Lower lobe of right lung (tissue), 2 donors: ENCODE measurements around the gene ATP4A. TPM values are rescaled to one million over a fixed set of nuclear protein-coding genes. Genes with fewer than 3 reads are reported as not detected.

ENCODE experiments used
- ATAC-seq, 2 donors: fragments of 200-7000 bp; cut with Tn5 transposase; one replicate each; pipeline ENCODE4 v1.9.1; 2020 to 2022; ENCODE audit warnings: mild to moderate bottlenecking in 2 of 2, moderate library complexity in 2 of 2
- DNase-seq: peaks from one replicate; pipeline ENCODE4 v3.0.0-alpha.2; 2020
- H3K27ac ChIP-seq: fragments of 200-600 bp; one replicate; pipeline ENCODE4 v1.8.0; 2022
- H3K27me3 ChIP-seq: fragments of 200-600 bp; one replicate; pipeline ENCODE4 v1.8.0; 2022; ENCODE audit warnings: low read depth
- H3K36me3 ChIP-seq: fragments of 200-600 bp; one replicate; pipeline ENCODE4 v1.8.0; 2022; ENCODE audit warnings: mild to moderate bottlenecking
- H3K4me1 ChIP-seq: fragments of 200-600 bp; one replicate; pipeline ENCODE4 v1.8.0; 2022
- H3K4me3 ChIP-seq: fragments of 200-600 bp; one replicate; pipeline ENCODE4 v1.8.0; 2022; ENCODE audit warnings: mild to moderate bottlenecking
- H3K9me3 ChIP-seq: fragments of 200-600 bp; one replicate; pipeline ENCODE4 v1.8.0; 2022
- CTCF ChIP-seq: fragments of 200-600 bp; IDR thresholded peaks from one replicate; pipeline ENCODE4 v1.8.0; 2022; ENCODE audit warnings: antibody characterized with exemption, mild to moderate bottlenecking
- intact Hi-C: fragments of 100-400 bp; cut with DNase I; formaldehyde crosslinking; loops from one replicate; pipeline ENCODE4 v1.11.0; 2022
- total RNA-seq: library from RNA; stranded (reverse); fragmentation: NEBNext Ultra II Directional; extraction: Animal tissue kit (Norgen Biotek cat#: 25700); gene quantifications from one replicate; pipeline ENCODE4 v1.2.1, GENCODE V29; 2021
- donor health status: DM: no; HTN: yes; CAD: no; lungs with severe emphysema.

ATP4A gene
- total RNA-seq, 1 donor from 2014 or later: not detected

DNA sequence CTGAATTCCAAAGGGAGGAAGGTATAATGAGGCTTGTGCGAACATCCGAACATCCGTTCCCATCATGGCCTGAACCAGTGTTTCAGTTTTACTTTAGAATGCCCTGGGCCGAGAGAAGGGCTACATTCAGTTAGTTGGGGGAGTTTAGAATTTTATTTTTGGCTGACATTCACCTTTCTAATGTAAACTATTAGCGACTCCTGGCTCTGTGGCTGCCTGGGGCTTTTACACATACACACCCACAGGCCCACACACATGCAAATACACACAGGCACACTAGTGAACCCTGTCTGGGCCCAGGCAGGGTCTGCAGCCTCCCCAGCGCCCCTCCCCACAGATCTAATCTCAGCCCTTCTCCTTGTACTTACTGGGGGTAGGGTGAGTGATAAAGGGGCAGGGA, 24.1 kb downstream of the ATP4A start:
- Histone ChIP-seq H3K27ac (no peak overlapping the region), H3K36me3 (no peaks in the 10 kb centered on the region), H3K4me1 (peaks cover under 1% of the 10 kb centered on the region), H3K9me3 (no peaks in the 10 kb centered on the region), H3K27me3 (peaks cover 3% of the 10 kb centered on the region), H3K4me3 (no peak overlapping the region)
- intact Hi-C loops: no loop called here
- ATAC-seq (no peak), DNase-seq (no peak)
- TF ChIP-seq CTCF: no peak

DNA sequence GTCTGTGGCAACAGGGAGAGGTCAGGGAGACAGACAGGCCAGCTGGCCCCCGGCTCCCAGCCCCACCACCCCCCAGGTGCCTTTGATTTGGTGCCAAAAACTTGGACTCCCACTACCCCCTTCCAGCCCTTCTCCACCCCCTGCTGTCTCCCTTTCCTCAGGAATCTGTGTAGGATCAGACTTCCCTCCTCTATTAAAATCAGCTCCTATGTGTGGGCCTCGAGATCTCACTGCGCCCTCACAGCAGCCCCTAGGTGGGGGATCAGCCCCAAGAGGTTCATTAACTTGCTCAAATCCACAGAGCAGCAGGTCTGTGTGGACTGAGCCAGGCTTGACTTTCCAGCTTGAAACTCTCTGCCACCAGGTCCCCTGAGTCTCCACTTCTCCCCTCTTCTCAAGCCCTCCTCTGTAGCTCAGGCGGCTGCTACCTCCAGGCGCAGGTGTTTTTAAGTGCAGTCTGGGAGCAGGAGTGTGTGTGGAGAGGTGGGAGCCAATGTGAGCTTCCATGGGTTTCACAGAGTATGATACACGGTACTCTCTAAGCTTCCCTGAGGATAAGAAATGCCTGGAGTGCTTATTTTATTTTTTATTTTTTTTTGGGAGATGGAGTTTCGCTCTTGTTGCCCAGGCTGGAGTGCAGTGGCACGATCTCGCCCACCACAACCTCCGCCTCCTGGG, 28.5 kb downstream of the ATP4A start:
- no peak overlapping the region for H3K27ac ChIP-seq
- peaks cover 10% of the 10 kb centered on the region for H3K4me1 ChIP-seq
- DNase-seq: no peak
- no peak for TF ChIP-seq CTCF
- H3K9me3 ChIP-seq: no peaks in the 10 kb centered on the region
- no peak for ATAC-seq
- intact Hi-C loops: no loop called here
- no peak overlapping the region for H3K4me3 ChIP-seq
- peaks cover 46% of the 10 kb centered on the region for H3K27me3 ChIP-seq
- no peaks in the 10 kb centered on the region for H3K36me3 ChIP-seq

- H3K9me3 ChIP-seq: no peaks in the 10 kb centered on the region
- ATAC-seq: peak; percentile 78 to 85
- H3K27me3 ChIP-seq: peaks cover 55% of the 10 kb centered on the region
- no peak for TF ChIP-seq CTCF
- intact Hi-C loops: no loop called here
- no peaks in the 10 kb centered on the region for H3K36me3 ChIP-seq
- no peak overlapping the region for H3K27ac ChIP-seq
- peaks cover 10% of the 10 kb centered on the region for H3K4me1 ChIP-seq
- no peak overlapping the region for H3K4me3 ChIP-seq
- peak; percentile 72 for DNase-seq
These were observed 29.6 kb downstream of the ATP4A start for GRCh38 chr19:35533822-35534392.

DNA sequence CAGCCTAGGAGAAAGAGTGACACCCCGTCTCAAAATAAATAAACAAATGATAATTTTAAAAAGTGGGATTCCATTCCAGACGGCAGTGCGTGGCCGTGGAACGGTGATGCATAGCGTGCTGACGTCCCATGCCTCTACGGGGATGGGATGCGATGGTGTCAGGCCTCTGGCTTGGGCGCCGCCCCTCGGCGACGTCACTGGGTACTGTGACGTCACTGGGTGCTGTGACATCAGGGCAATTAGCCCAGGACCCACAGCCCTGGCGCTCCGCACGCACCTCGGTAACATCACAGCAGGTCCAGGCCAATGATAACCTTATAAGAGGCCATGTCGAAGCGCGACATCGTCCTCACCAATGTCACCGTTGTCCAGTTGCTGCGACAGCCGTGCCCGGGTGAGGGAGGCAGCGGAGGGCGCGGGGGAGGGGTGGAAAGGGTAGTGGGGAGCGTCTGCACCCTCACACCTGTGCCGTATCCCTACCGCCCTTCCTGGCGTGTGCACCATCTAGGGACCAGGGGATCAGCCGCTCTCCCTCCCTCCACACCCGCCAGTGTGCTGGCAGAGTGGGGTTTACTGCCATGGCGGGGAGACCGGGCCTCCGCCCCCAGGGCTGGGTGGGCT, 30.1 kb downstream of the ATP4A start, which contains the start of gene GAPDHS:
GAPDHS (plus strand) TSS at position 256 of the 621 bp plus-strand sequence; CDS start at position 328, 72 bp downstream.
- Histone ChIP-seq H3K4me1 (peaks cover 10% of the 10 kb centered on the region), H3K9me3 (no peaks in the 10 kb centered on the region), H3K36me3 (no peaks in the 10 kb centered on the region), H3K27me3 (peaks cover 61% of the 10 kb centered on the region), H3K27ac (no peak within 1 kb of the TSS), H3K4me3 (no peak within 1 kb of the TSS)
- DNase-seq (no peak), ATAC-seq (peak in 1 of 2 donors; percentile 11)
- no peak for TF ChIP-seq CTCF
- intact Hi-C loops: no loop called here

- DNase-seq (no peak), ATAC-seq (no peak)
- intact Hi-C loops: no loop called here
- no peaks in the 10 kb centered on the region for H3K36me3 ChIP-seq
- TF ChIP-seq CTCF: no peak
- H3K9me3 ChIP-seq: no peaks in the 10 kb centered on the region
- H3K4me1 ChIP-seq: peaks cover 10% of the 10 kb centered on the region
- peaks cover 70% of the 10 kb centered on the region for H3K27me3 ChIP-seq
- H3K4me3 ChIP-seq: no peak overlapping the region
- H3K27ac ChIP-seq: no peak overlapping the region
These were observed 32.2 kb downstream of the ATP4A start for GRCh38 chr19:35531291-35531690.
